Measurements from ENCODE around the gene SRSF10.
"Not testable (repeated sequence)": the region's sequence is repeated elsewhere in the genome, so short reads cannot be mapped to it uniquely, and the experiment has no call there.

The SRSF10 gene

GRCh38 chr1:23979881-23980727, at the start of gene SRSF10:
Gene SRSF10 (minus strand): TSS chr1:23980327. CDS start chr1:23980255, 72 bp downstream.
- DNase-seq (ENCODE audit: low read depth in 2 of 2), result peak; percentile 94 to 97

DNA sequence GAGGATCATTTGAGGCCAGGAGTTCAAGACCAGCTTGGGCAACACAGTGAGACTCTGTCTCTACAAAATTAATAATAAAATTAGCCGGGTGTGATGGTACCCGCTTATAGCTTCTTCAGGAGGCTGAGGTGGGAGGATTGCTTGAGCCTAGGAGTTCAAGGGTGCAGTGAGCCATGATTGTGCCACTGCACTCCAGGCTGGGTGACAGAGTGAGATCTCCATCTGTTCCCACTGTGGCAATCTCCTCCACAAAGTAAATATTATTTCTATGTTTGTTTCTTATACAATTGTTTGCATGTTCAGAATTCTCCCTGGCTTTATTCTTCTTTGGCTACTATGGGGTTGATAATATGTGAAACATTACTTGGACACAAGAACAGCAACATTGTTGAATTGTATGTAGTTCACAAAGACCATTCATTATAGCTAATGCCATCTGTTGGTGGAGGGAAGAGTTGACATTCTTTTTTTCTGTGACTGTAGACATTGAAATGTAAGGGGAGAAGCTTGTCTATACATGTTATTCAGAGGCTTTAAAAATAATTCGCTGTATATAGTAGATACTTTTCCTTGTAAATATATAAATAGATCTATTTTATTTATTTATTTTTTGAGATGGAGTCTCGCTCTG, 47.8 kb upstream of the SRSF10 start:
- no peak for DNase-seq (ENCODE audit: low read depth in 2 of 2)

GRCh38 chr1:24022581-24023361, 42.6 kb upstream of the SRSF10 start:
- DNase-seq (ENCODE audit: low read depth in 2 of 2), result no peak

- no peak for DNase-seq (ENCODE audit: low read depth in 2 of 2)
These were observed 41.5 kb upstream of the SRSF10 start for GRCh38 chr1:24021403-24022266.

DNA sequence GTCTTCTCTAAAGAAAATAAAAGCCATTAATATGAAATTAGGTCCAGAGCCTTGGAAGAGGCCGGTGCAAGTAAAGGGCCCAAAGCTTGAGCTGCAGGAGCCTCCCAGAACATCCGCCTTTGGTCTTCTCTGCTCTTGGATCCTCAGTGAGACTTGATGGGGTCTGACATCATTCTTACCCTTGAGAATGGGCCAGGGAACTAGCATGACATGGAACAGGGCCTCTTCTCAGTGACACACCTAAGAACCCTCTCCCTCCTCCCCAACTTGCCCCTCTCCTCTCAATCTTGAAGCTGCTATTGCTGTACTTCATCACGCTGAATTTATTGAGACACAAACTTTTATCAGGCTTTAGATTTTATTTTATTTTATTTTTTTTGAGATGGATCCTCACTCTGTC, 40.3 kb upstream of the SRSF10 start:
- no peak for DNase-seq (ENCODE audit: low read depth in 2 of 2)

- no peak for DNase-seq (ENCODE audit: low read depth in 2 of 2)
These were observed 39.9 kb upstream of the SRSF10 start for GRCh38 chr1:24020025-24020424.

DNA sequence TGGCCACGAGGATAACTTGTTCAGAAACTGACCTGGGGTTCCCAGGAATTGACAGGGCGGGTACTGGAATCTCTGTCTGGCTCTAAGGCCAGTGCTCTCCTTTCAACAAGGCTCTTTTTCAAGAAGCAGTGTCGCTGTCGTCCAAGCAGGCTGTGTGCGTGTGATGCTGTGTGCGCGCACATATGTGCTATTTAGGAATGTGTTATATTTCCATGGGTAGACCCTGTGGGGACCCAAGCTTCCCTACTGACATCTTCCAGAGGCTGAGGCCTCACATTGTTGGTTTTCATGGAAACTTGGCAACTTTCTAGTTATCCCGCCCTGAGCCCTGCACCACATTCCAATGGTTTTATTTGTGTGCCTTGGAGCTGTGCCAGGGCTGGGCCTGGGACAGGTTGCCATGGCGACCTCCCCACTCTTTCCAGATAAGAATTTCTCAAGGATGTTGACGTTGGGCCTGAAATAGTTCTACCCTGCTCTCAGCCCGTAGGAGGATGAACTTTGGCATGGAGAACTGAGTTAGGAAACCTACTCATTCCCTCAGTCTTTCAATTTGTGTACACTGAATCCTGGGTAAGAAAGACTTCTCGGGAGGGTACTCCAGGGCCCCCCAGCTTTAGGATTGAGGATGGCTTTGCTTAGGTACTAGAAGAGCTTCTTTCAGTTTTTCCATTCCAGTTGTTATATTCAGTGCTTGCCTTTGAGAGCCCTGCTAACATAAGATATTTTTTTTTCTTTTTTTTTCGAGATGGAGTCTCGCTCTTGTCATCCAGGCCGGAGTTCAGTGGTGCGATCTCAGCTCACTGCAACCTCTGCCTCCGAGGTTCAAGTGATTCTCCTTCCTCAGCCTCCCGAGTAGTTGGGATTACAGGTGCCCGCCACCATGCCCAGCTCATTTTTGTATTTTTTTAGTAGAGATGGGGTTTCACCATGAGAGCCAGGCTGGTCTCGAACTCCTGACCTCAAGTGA, 38.8 kb upstream of the SRSF10 start:
- no peak for DNase-seq (ENCODE audit: low read depth in 2 of 2)

DNA sequence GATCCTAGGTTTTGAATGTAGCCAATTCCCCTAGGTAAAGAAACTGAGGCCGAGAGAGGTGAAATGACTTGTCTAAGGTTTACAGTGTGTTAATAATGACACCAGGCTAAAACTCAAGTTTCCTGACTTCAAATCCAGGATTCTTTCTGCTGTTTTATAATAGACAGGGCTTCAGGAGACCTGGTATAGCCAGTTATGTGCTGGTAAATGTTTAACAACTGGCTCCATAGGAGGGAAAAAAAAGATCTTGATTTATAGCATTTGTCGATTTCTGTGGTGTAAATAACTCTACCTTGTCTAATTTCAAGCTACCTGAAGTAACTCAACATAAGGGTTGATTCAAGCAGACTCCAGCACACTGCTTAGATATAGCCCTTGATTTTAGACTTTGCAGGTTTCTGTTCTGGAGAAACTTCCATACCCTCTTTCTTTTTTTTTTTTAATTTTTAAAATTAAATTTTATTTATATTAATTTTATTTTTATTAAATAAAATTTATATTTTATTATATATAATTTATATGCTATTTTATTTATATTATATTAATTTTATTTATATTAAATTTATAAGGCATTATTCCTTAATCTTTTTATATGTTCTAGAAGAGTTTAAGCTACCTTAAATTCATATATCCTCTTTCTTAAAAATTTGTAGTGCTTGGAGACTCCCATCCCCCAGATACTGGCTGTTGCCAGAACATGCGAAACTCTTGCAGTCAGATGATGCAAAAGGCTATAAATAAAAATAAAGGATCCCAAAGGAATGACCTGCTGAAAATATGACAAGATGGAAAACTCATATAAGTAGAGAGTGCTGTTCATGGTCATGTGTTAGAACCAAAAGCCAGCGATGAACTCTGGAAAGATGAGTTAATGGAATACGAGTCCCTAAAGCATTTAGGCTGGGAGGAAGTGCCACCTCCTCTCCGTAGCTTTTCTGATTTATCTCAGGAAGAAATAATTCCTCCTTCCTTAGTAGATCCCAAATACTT, 35.4 kb upstream of the SRSF10 start:
- DNase-seq (ENCODE audit: low read depth in 2 of 2), result no peak

GRCh38 chr1:24012878-24013277, 32.8 kb upstream of the SRSF10 start:
- not testable (repeated sequence) for DNase-seq (ENCODE audit: low read depth in 2 of 2)

- DNase-seq (ENCODE audit: low read depth in 2 of 2), result no peak
These were observed 30.5 kb upstream of the SRSF10 start for GRCh38 chr1:24010650-24011049.

DNA sequence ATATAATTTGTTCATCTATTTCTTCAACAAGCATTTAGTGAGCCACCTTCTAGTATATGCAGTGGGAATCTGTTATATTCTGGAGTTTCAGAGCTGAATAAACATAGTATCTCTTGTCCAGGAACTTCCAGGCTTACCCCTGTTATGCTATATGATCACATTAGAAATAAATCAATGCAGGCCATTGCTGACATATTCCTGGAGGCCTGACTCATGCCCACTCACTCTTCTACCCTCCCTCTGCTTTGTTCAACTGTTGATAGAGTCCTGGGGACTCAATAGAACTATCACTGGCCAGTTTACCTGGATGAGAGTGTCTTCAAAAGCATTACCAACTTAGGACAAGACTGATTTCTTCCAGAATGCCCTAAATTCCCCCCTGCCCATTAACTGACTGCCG, 29.3 kb upstream of the SRSF10 start:
- no peak for DNase-seq (ENCODE audit: low read depth in 2 of 2)

- DNase-seq (ENCODE audit: low read depth in 2 of 2), result not testable (repeated sequence)
These were observed 28.6 kb upstream of the SRSF10 start for GRCh38 chr1:24008574-24009184.

GRCh38 chr1:24007079-24007478, 27.0 kb upstream of the SRSF10 start:
- DNase-seq (ENCODE audit: low read depth in 2 of 2), result no peak

GRCh38 chr1:24005163-24005562, 25.0 kb upstream of the SRSF10 start:
- DNase-seq (ENCODE audit: low read depth in 2 of 2), result no peak

- DNase-seq (ENCODE audit: low read depth in 2 of 2), result no peak
These were observed 24.0 kb upstream of the SRSF10 start for GRCh38 chr1:24004132-24004531.

DNA sequence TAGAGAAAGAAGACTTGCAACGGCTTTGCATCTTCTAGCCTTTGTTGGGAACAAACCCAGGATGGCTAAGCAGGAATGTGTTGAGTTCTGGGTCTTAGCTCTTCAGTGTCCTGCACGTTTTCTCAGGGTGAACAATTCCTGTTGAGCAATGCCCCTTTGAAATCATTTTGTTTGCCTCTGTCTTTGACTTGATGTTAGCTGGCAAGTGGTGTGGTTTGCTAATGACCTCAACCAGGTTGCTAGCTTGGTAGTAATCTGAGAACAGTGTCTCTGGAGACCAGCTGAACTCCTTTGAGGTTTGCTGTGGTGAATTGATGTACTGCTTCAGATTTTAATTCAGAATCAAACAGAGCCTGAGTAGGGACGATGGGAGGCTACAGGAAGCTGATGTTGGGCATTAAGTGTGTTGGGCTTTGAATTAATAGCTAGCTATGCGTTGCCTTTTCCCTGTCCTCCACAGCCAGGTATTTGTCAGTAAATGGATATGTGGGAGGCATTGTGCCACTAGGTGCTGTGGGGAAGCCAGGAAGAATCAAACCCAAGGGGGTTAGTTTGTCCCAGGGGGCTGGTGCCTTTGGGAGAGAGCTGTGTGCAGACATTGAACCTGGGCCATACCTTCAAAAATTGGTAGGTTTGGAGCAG, 23.3 kb upstream of the SRSF10 start:
- DNase-seq (ENCODE audit: low read depth in 2 of 2), result no peak

DNA sequence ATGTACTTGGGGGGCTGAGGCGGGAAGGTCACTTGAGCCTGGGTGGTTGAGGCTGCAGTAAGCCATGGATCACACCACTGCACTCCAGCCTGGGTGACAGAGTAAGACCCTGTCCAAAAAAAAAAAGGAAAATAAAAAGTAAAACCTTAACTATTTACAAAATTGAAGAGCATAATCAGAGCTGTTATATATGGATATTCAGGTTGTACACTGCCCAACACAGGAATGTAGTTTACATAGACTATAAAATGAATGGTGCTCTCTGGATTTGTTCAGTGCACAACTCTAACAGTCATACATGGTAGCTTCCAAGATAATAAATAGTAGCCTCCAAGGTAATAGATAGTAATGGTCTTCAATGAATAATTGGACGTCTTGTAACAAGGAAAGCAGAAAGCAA, 22.6 kb upstream of the SRSF10 start:
- no peak for DNase-seq (ENCODE audit: low read depth in 2 of 2)

- DNase-seq (ENCODE audit: low read depth in 2 of 2), result no peak
These were observed 19.1 kb upstream of the SRSF10 start for GRCh38 chr1:23999156-23999671.
